NK-92 treated with Interleukin-12 subunit alpha and Interleukin-12 subunit beta, amount 100 ng/mL, for 24 hours (cell line): ENCODE results near the gene OR2A12.
"Not testable (repeated sequence)": the region's sequence is repeated elsewhere in the genome, so short reads cannot be mapped to it uniquely, and the experiment has no call there.

Source experiments
- DNase-seq: peaks from one replicate; lab custom pipeline; 2025; lab: John Stamatoyannopoulos, UW

OR2A12 gene

GRCh38 chr7:144118341-144118740, 32.3 kb downstream of the OR2A12 start:
- no peak for DNase-seq

GRCh38 chr7:144122876-144123275, 36.8 kb downstream of the OR2A12 start, which contains the start of gene OR2A14:
OR2A14 (plus strand) TSS chr7:144123176; CDS start chr7:144129113, 5,937 bp downstream.
- no peak for DNase-seq

GRCh38 chr7:144127714-144128334, 41.7 kb downstream of the OR2A12 start:
- peak; percentile 73 for DNase-seq

GRCh38 chr7:144129601-144130000, 43.5 kb downstream of the OR2A12 start:
- DNase-seq = not testable (repeated sequence)

GRCh38 chr7:144130730-144131129, 44.7 kb downstream of the OR2A12 start:
- DNase-seq = no peak

GRCh38 chr7:144132262-144132661, 46.2 kb downstream of the OR2A12 start:
- DNase-seq = no peak

GRCh38 chr7:144133307-144133706, 47.2 kb downstream of the OR2A12 start:
- no peak for DNase-seq

- DNase-seq = no peak
These were observed 48.0 kb downstream of the OR2A12 start for GRCh38 chr7:144134116-144134515.

- DNase-seq = no peak
These were observed 51.4 kb downstream of the OR2A12 start for GRCh38 chr7:144137501-144137900.

GRCh38 chr7:144142187-144142586, 56.1 kb downstream of the OR2A12 start:
- no peak for DNase-seq

- no peak for DNase-seq
These were observed 58.3 kb downstream of the OR2A12 start for GRCh38 chr7:144144426-144144825.

GRCh38 chr7:144148224-144148827, 62.2 kb downstream of the OR2A12 start:
- no peak for DNase-seq
